HUES48 (cell line): ENCODE measurements around the gene DGAT2.
"Not testable (repeated sequence)": the region's sequence is repeated elsewhere in the genome, so short reads cannot be mapped to it uniquely, and the experiment has no call there.

Experiments
- H3K27ac ChIP-seq: one replicate; pipeline ENCODE4 v1.7.0; 2013; ENCODE audit warnings: low read depth, low read length, inconsistent platforms
- H3K27me3 ChIP-seq: 2 replicates; pipeline ENCODE4 v1.6.1; 2013; ENCODE audit warnings: mild to moderate bottlenecking, low read length; ENCODE audit not compliant: control insufficient read depth, insufficient read depth
- H3K36me3 ChIP-seq: 2 replicates; pipeline ENCODE4 v1.6.1; 2013; ENCODE audit warnings: low read length; ENCODE audit not compliant: control insufficient read depth, insufficient read depth
- H3K4me1 ChIP-seq: 2 replicates; pipeline ENCODE4 v1.6.1; 2013; ENCODE audit warnings: mild to moderate bottlenecking, low read length; ENCODE audit not compliant: control insufficient read depth, insufficient read depth
- H3K4me3 ChIP-seq: 2 replicates; pipeline ENCODE4 v1.5.1; 2013; ENCODE audit warnings: mild to moderate bottlenecking, low read depth, low read length
- H3K9ac ChIP-seq: 2 replicates; pipeline ENCODE4 v1.6.1; 2013; ENCODE audit warnings: mild to moderate bottlenecking, low read depth, low read length, moderate library complexity
- H3K9me3 ChIP-seq: 2 replicates; pipeline ENCODE4 v1.6.1; 2013; ENCODE audit warnings: low read length; ENCODE audit not compliant: control insufficient read depth, insufficient read depth

DGAT2 gene

DNA sequence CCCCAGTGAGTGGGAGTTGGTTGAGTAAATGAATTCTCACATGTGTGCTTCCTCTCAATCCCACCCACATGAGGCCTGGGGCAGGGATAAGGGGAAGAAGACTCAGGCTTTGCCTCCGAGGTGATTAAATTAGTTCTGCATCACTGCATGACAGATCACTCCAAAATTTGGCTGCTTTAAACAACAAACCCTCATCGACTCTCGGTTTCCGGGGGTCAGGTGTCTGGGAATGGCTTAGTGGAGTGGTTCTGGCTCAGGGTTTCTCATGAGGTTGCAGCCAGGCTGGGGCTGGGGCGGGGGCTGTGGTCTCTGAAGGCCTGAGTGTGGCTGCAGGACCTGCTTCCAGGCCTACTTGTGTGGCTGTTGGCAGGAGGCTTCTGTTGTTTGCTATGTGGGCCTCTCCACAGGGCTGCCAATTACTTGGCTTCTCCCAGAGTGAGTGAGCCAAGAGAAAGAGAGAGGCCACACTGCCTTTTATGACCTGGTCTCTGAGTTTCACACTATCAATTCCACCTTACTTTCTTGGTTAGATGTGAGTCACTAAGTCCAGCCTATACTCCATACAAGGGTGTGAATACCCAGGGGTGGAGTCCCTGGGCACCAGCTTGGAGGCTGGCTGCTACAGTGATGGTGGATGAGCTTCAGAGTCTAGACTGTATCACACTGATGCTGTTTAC, 35.0 kb upstream of the DGAT2 start:
- Histone ChIP-seq H3K27me3 (no peaks in the 10 kb centered on the region), H3K36me3 (no peaks in the 10 kb centered on the region), H3K4me1 (no peaks in the 10 kb centered on the region), H3K27ac (no peak overlapping the region), H3K9me3 (no peaks in the 10 kb centered on the region), H3K9ac (no peak overlapping the region), H3K4me3 (no peak overlapping the region)

DNA sequence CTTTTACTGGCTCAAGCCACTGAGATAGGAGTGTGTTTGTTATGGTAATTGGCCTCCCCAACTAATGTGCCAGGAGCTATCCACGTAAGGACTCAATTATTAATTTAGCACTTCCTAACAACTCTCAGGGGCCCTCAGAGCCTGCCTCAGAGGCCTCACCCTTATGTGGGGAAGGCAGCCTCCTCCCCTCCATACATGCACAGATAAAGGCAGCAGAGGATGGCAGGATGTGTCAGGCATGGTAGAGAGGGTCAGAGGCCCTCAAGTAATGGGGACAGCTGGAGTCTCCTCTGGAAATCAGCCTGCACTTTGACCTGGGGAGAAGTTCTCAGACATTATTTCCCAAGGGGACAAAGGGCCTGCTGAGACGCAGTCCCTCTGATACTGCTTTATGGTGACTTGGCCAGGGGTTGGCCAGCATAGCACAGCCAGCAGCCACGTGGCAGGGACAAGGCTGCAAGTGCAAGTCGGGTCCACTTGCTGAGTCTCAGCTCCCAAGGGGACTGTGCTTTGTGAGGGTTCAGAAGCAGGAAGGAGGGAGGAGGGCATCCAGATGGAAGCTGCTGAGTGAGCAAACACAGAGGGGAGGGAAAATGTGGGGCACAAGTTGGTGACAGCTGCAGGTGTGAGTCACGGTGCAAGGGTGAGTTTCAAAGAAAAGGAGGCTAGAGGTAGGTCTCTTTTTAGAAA, 33.9 kb upstream of the DGAT2 start:
- Histone ChIP-seq H3K4me1 (no peaks in the 10 kb centered on the region), H3K27ac (no peak overlapping the region), H3K9ac (no peak overlapping the region), H3K36me3 (no peaks in the 10 kb centered on the region), H3K4me3 (no peak overlapping the region), H3K27me3 (no peaks in the 10 kb centered on the region), H3K9me3 (no peaks in the 10 kb centered on the region)

DNA sequence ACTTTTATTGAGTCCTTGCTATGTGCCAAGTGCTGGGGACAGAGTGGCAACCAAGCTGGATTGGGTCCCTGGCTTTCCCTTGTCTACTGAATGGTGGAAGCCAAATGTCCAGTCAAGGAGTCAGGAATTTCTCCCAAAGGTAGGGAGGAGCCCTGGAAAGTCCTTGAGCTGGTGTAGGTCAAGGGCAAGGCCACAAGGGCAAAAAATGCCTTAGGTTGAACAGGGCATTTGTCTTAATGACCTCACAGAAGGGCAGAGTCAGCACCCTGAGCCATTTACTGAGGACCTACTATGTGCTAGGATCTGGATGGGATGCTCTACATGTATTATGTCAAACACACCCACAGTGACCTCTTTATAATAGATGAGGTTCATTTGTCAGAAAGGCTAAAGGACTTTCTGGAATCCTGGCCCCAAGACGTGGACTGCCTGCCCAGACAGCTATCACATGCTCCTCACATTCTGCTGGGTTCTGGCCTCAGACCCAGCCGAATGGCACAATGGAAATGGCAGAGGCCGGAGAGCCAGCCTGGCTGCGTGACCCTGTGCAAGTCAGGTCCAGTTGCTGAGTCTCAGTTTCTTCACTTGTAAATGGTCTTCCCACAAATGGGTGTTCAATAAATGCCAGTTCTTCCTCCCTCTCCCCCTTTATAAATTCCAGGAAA, 33.3 kb upstream of the DGAT2 start:
- no peaks in the 10 kb centered on the region for H3K9me3 ChIP-seq
- H3K36me3 ChIP-seq, result no peaks in the 10 kb centered on the region
- no peak overlapping the region for H3K4me3 ChIP-seq
- no peak overlapping the region for H3K9ac ChIP-seq
- H3K4me1 ChIP-seq, result no peaks in the 10 kb centered on the region
- H3K27ac ChIP-seq, result no peak overlapping the region
- H3K27me3 ChIP-seq, result no peaks in the 10 kb centered on the region

DNA sequence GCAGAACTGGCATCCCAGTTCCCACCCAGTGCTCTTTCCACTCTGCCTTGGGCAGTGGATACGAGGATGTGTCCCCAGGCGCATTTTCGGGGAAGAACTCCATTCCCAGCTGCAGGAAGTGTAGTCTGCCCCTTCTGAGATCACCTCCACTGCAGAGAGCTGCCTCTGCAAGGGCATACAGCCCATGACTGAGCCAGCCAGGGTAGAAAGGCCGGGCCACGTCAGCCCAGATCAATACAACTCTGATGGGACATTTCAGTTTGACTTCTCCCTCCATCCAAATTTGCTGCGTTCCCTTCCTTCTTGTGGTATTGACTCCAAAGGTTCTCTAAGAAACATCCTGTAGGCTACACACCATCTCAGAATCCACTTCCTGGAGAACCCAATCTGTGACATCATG, 31.3 kb upstream of the DGAT2 start:
- no peaks in the 10 kb centered on the region for H3K27me3 ChIP-seq
- H3K27ac ChIP-seq, result no peak overlapping the region
- no peaks in the 10 kb centered on the region for H3K9me3 ChIP-seq
- H3K36me3 ChIP-seq, result no peaks in the 10 kb centered on the region
- no peaks in the 10 kb centered on the region for H3K4me1 ChIP-seq
- H3K9ac ChIP-seq, result no peak overlapping the region
- no peak overlapping the region for H3K4me3 ChIP-seq

DNA sequence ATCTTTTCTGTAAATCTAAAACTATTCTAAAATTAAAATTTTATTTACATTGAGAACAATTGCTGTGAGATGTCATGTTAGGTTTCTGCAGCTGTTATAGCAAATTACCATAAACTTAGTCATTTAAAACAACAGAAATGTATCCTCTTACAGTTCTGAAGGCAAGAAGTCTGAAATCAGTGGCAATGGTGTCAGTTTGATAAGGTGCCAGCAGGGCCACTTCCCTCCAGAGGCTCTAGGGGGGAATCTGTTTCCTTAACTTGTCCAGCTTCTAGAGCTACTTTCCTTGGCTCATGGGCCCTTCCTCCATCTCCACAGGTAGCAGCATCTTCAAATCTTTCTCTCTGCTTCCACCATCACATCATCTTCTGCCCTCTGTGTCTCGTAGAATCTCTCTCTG, 27.9 kb upstream of the DGAT2 start:
- H3K9me3 ChIP-seq, result no peaks in the 10 kb centered on the region
- H3K36me3 ChIP-seq, result no peaks in the 10 kb centered on the region
- no peak overlapping the region for H3K4me3 ChIP-seq
- no peaks in the 10 kb centered on the region for H3K4me1 ChIP-seq
- no peaks in the 10 kb centered on the region; the same call in 1 of the 2 replicates for H3K27me3 ChIP-seq
- no peak overlapping the region for H3K27ac ChIP-seq
- H3K9ac ChIP-seq, result no peak overlapping the region

DNA sequence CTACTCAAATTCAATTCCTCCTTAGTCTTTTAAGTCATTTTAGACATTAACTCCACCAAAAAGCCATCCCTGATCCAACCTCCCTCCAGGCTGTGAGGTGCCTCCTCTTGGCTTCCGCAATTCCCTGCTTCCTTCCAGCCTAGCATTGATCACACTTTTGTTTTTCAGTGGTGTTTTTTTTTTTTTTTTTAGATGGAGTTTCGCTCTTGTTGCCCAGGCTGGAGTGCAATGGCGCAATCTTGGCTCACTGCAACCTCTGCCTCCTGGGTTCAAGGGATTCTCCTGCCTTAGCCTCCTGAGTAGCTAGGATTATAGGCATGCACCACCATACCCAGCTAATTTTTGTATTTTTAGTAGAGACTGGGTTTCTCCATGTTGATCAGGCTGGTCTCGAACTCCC, 25.4 kb upstream of the DGAT2 start:
- not testable (repeated sequence) for H3K9me3 ChIP-seq, H3K27ac ChIP-seq, H3K36me3 ChIP-seq, H3K4me1 ChIP-seq, H3K27me3 ChIP-seq, H3K4me3 ChIP-seq, H3K9ac ChIP-seq

DNA sequence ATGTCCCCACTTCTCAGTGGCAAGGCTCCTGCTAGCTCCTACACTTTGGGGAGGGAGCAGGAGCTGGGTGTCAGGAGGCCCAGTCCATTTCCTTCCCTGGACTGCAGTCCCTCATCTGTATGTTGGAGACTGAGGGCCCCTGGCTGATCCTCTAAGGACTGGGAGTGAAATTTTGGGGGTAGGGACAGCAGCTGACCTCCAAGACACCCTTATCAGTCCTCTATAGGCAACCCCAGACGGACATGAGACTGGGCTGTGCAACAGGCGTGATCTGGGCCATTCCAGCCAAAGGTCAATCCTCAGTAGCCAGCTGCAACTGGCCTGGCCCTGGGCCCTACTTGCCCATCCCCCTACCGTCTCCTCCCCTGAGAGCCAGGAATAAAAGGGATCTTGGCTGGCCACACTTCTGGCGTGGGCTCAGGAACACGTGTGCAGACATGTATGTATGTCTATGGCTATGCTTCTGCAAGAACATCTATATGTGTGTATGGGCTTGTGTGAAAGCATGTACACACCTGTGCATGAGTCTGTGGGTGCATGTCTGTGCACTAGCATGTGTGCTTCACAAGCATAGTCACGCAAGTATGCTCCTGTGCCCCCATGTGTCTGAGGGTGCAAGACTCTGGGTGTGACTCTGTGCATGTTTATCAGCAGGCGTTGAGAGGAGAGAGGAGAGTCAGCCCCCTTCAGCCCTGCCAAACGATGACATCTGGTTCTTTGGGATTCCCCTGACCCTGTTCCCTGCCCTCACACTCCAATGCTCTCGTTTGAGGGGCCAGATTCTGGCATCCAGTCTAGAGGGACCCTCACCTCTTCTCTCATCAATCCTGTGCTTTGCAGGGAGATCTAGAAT, 24.6 kb upstream of the DGAT2 start:
- H3K4me3 ChIP-seq, result no peak overlapping the region
- H3K27ac ChIP-seq, result no peak overlapping the region
- H3K9ac ChIP-seq, result no peak overlapping the region

DNA sequence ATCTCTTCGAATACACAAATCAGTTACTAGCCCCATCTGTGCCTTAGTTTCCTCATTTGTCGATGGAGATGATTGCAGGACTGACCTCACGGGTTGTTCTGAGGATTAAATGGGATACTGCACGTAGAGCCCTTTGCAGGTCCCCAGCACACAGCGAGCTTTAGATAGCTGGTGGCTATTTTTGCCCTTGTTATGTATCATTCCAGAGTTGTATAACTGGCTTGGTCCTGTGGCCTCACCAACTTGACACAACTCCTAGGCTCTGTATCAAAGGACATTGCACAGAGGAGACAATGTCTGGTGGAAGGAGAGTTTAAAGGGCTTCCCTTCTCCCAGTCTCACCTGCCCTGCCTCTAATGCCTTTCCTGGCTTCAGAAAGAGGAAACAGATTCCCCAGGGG, 22.8 kb upstream of the DGAT2 start:
- H3K27me3 ChIP-seq, result no peaks in the 10 kb centered on the region; the same call in 1 of the 2 replicates
- H3K36me3 ChIP-seq, result no peaks in the 10 kb centered on the region
- no peak overlapping the region for H3K4me3 ChIP-seq
- H3K9ac ChIP-seq, result no peak overlapping the region
- no peaks in the 10 kb centered on the region for H3K4me1 ChIP-seq
- peaks cover 2% of the 10 kb centered on the region; the same call in 1 of the 2 replicates for H3K9me3 ChIP-seq
- H3K27ac ChIP-seq, result no peak overlapping the region

More for the DNA sequence above, 24.6 kb upstream of the DGAT2 start:
- H3K27me3 ChIP-seq, result no peaks in the 10 kb centered on the region; the same call in 1 of the 2 replicates
- no peaks in the 10 kb centered on the region for H3K4me1 ChIP-seq
- H3K9me3 ChIP-seq, result peaks cover 2% of the 10 kb centered on the region; the same call in 1 of the 2 replicates
- no peaks in the 10 kb centered on the region for H3K36me3 ChIP-seq

DNA sequence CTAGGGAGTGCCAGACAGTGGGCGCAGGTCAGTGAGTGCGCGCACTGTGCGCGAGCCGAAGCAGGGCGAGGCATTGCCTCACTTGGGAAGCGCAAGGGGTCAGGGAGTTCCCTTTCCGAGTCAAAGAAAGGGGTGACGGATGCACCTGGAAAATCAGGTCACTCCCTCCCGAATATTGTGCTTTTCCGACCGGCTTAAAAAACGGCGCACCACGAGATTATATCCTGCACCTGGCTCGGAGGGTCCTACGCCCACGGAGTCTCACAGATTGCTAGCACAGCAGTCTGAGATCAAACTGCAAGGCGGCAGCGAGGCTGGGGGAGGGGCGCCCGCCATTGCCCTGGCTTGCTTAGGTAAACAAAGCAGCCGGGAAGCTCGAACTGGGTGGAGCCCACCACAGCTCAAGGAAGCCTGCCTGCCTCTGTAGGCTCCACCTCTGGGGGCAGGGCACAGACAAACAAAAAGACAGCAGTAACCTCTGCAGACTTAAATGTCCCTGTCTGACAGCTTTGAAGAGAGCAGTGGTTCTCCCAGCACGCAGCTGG, 19.8 kb upstream of the DGAT2 start:
- H3K36me3 ChIP-seq, H3K27ac ChIP-seq: not testable (repeated sequence)

DNA sequence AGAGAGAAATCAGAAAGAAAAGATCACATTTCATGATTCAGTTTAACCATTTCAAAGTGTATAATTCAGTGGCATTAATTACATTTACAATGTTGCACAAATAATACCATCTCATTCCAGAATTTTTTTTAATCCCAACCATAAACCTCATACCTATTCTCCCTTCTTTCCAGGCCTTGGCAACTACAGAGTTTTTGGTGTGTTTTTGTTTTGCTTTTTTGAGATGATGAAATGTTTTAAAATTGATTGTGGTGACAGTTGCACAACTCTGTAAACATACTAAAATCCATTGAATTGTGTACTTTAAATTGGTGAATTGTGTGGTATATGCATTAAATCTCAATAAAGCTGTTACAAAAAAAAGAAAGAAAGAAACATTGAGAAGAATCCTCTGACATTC, 13.6 kb upstream of the DGAT2 start:
- H3K27ac ChIP-seq, H3K4me1 ChIP-seq: not testable (repeated sequence)

More for the DNA sequence above, 19.8 kb upstream of the DGAT2 start:
- not testable (repeated sequence) for H3K9me3 ChIP-seq, H3K4me1 ChIP-seq, H3K9ac ChIP-seq, H3K4me3 ChIP-seq, H3K27me3 ChIP-seq

More for the DNA sequence above, 13.6 kb upstream of the DGAT2 start:
- H3K9ac ChIP-seq, H3K4me3 ChIP-seq, H3K36me3 ChIP-seq, H3K9me3 ChIP-seq, H3K27me3 ChIP-seq: not testable (repeated sequence)
